ENCODE data around the gene ZNF831.

Gene ZNF831

DNA sequence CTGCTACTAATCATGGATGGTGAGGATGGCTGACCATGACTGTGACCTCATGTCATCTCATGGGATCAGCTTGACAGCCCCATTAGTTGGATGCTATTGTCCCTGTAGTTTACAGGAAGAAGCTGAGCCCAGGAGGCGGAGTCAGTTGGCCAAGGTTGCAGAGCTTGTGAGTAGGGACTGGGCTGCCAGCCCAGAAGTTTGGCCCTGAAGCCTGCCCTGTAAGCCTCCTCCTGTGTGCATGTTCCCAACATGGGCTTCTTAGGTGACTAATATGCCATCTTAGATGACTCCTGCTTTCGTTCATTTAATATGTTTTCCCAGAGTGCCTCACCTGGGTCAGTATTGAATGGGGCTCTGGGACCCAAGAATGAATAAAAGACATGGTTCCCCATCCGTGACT, 143.6 kb downstream of the ZNF831 start:
- DNase-seq (ENCODE audit: low read depth in 1 of 2, low spot score in 1 of 2): no peak
- no peak for TF ChIP-seq JUND (IDR thresholded peaks at IDR 0.05; ENCODE audit: low read depth)
- in situ Hi-C loops (cut with HindIII; ENCODE audit: low pct_unique_long_range_greater_than_20kb, low sequenced_read_pairs): no loop called here

Data from T47D (cell line).